Colonic mucosa (tissue), 4 donors: ENCODE results near the gene ITPR2. TPM values are rescaled to one million over a fixed set of nuclear protein-coding genes. Genes with fewer than 3 reads are reported as not detected.
"Not testable (repeated sequence)": the region's sequence is repeated elsewhere in the genome, so short reads cannot be mapped to it uniquely, and the experiment has no call there.

Experiments
- DNase-seq: peaks from one replicate; pipeline ENCODE4 v3.0.0-alpha.2; 2020
- H3K27ac ChIP-seq: fragments of 200-600 bp; one replicate; pipeline ENCODE4 v1.8.0; 2021
- H3K27me3 ChIP-seq: fragments of 200-600 bp; one replicate; pipeline ENCODE4 v1.8.0; 2021
- H3K36me3 ChIP-seq: fragments of 200-600 bp; one replicate; pipeline ENCODE4 v1.8.0; 2021
- H3K4me1 ChIP-seq: fragments of 200-600 bp; one replicate; pipeline ENCODE4 v1.8.0; 2021; ENCODE audit warnings: mild to moderate bottlenecking
- H3K4me3 ChIP-seq: fragments of 200-600 bp; one replicate; pipeline ENCODE4 v1.8.0; 2021
- H3K9ac ChIP-seq, 2 donors: one replicate each; pipeline ENCODE4 v1.7.0; 2013; ENCODE audit warnings: control low read depth in 2 of 2, low read depth in 2 of 2, low read length in 2 of 2
- H3K9me3 ChIP-seq: fragments of 200-600 bp; one replicate; pipeline ENCODE4 v1.8.0; 2021
- CTCF ChIP-seq: fragments of 200-600 bp; IDR thresholded peaks from one replicate; pipeline ENCODE4 v1.8.0; 2022; ENCODE audit warnings: antibody characterized with exemption, mild to moderate bottlenecking
- intact Hi-C: fragments of 100-400 bp; cut with DNase I; formaldehyde crosslinking; loops from one replicate; pipeline ENCODE4 v1.14.1; 2022
- total RNA-seq, 2 donors: library from RNA; stranded (reverse); fragmentation: NEBNext Ultra II Directional in 1 of 2; extraction: Animal tissue kit (Norgen Biotek cat#: 25700) in 1 of 2; gene quantifications; one replicate each; pipeline ENCODE4 v1.2.1, GENCODE V29; 2021
- donor health status: healthy.
- donor health status: DM: no; HTN: no; CAD: no.
- donor health status: DM: no; HTN: no; CAD: no.

ITPR2 gene
- total RNA-seq, 2 donors from 2014 or later: 15.9 to 39.3 TPM

- intact Hi-C loops: no loop called here
- no peak for TF ChIP-seq CTCF
- Histone ChIP-seq H3K36me3 (no peaks in the 10 kb centered on the region), H3K4me3 (no peak overlapping the region), H3K9me3 (no peaks in the 10 kb centered on the region), H3K27me3 (no peaks in the 10 kb centered on the region), H3K4me1 (no peaks in the 10 kb centered on the region), H3K27ac (no peak overlapping the region), H3K9ac (no peak overlapping the region)
- DNase-seq: no peak
Observed at GRCh38 chr12:26648066-26648465, 184.9 kb downstream of the ITPR2 start.

- H3K4me1 ChIP-seq: no peaks in the 10 kb centered on the region
- H3K27me3 ChIP-seq: no peaks in the 10 kb centered on the region
- no peaks in the 10 kb centered on the region for H3K36me3 ChIP-seq
- no peak for DNase-seq
- H3K9me3 ChIP-seq: no peaks in the 10 kb centered on the region
- H3K9ac ChIP-seq: no peak overlapping the region
- intact Hi-C loops: no loop called here
- TF ChIP-seq CTCF: no peak
- H3K27ac ChIP-seq: no peak overlapping the region
- H3K4me3 ChIP-seq: no peak overlapping the region
Observed at GRCh38 chr12:26647088-26647487, 185.9 kb downstream of the ITPR2 start.

- no peaks in the 10 kb centered on the region for H3K36me3 ChIP-seq
- no peak overlapping the region for H3K4me3 ChIP-seq
- H3K4me1 ChIP-seq: no peaks in the 10 kb centered on the region
- DNase-seq: no peak
- H3K9ac ChIP-seq: no peak overlapping the region
- intact Hi-C loops: no loop called here
- no peaks in the 10 kb centered on the region for H3K9me3 ChIP-seq
- no peak overlapping the region for H3K27ac ChIP-seq
- TF ChIP-seq CTCF: no peak
- H3K27me3 ChIP-seq: no peaks in the 10 kb centered on the region
Observed at GRCh38 chr12:26646571-26646970, 186.4 kb downstream of the ITPR2 start.

- H3K27ac ChIP-seq, H3K36me3 ChIP-seq, H3K4me1 ChIP-seq, H3K9me3 ChIP-seq, H3K4me3 ChIP-seq, intact Hi-C loops, H3K9ac ChIP-seq, DNase-seq, H3K27me3 ChIP-seq: not testable (repeated sequence)
Observed at GRCh38 chr12:26644376-26644775, 188.6 kb downstream of the ITPR2 start.

- intact Hi-C loops: no loop called here
- no peak overlapping the region for H3K9ac ChIP-seq
- no peak overlapping the region for H3K27ac ChIP-seq
- no peaks in the 10 kb centered on the region for H3K27me3 ChIP-seq
- H3K4me3 ChIP-seq: no peak overlapping the region
- no peak for DNase-seq
- no peaks in the 10 kb centered on the region for H3K4me1 ChIP-seq
- TF ChIP-seq CTCF: no peak
- no peaks in the 10 kb centered on the region for H3K9me3 ChIP-seq
- no peaks in the 10 kb centered on the region for H3K36me3 ChIP-seq
Observed at GRCh38 chr12:26643532-26644315, 189.3 kb downstream of the ITPR2 start.

- Histone ChIP-seq H3K4me3 (no peak overlapping the region), H3K27me3 (no peaks in the 10 kb centered on the region), H3K9me3 (no peaks in the 10 kb centered on the region), H3K4me1 (no peaks in the 10 kb centered on the region), H3K36me3 (no peaks in the 10 kb centered on the region), H3K9ac (no peak overlapping the region), H3K27ac (no peak overlapping the region)
- no peak for DNase-seq
- TF ChIP-seq CTCF: no peak
- intact Hi-C loops: no loop called here
Observed at GRCh38 chr12:26642361-26642760, 190.6 kb downstream of the ITPR2 start.
